ENCODE data around the gene IFITM5. TPM values are rescaled to one million over a fixed set of nuclear protein-coding genes. Genes with fewer than 3 reads are reported as not detected.

The IFITM5 gene
- total and polyA plus RNA-seq, 9 of the 15 experiments (the other 6 are each of a cell fraction or from before 2014, with no cell fraction given) = 0.19 TPM; not detected in 8

- TF ChIP-seq ZBTB11 (CRISPR knock-in tag; IDR thresholded peaks at IDR 0.05) (peak in 1 of 3 experiments; percentile 39; a peak in 1 of 6 replicates), ZNF140 (CRISPR knock-in tag; IDR thresholded peaks at IDR 0.05) (no peak), ARID1B (IDR thresholded peaks at IDR 0.05) (peak; percentile 33; the same call in 1 of the 2 replicates), PKNOX1 (IDR thresholded peaks at IDR 0.05) (0 out of 2 replicates have a peak, but pooled peaks have one; percentile 7), ZNF212 (CRISPR knock-in tag; IDR thresholded peaks at IDR 0.05) (no peak), SMAD2 (IDR thresholded peaks at IDR 0.05; ENCODE audit: low read depth, low read length) (no peak), CHCHD3 (CRISPR knock-in tag; IDR thresholded peaks at IDR 0.05) (no peak), MAZ (CRISPR knock-in tag; conservative IDR thresholded peaks at IDR 0.05 in 1 of 2, IDR thresholded peaks at IDR 0.05 in 1 of 2) (peak in 1 of 2 experiments; percentile 43; a peak in 1 of 4 replicates), ZNF639 (CRISPR knock-in tag; conservative IDR thresholded peaks at IDR 0.05 in 1 of 2, IDR thresholded peaks at IDR 0.05 in 1 of 2) (peak in 1 of 2 experiments; percentile 50; a peak in 1 of 4 replicates), GMEB1 (CRISPR knock-in tag; IDR thresholded peaks at IDR 0.05) (no peak), VEZF1 (CRISPR knock-in tag; IDR thresholded peaks at IDR 0.05) (peak; percentile 69), EGR1 (conservative IDR thresholded peaks at IDR 0.05) (peak; percentile 86), BHLHE40 (IDR thresholded peaks at IDR 0.05; ENCODE audit: low read length) (peak; percentile 37; the same call in 1 of the 2 replicates), GATAD2A (IDR thresholded peaks at IDR 0.05) (peak; percentile 80), ZNF766 (CRISPR knock-in tag; conservative IDR thresholded peaks at IDR 0.05) (peak; percentile 35; the same call in 1 of the 2 replicates)
These were observed 36.7 kb upstream of the IFITM5 start (continued) for GRCh38 chr11:335779-336658.

Measured in K562 (cell line).